NCI-H187 (cell line): Measurements from ENCODE around the gene OR56B1.

ENCODE experiments used
- DNase-seq, 2 experiments: peaks; one replicate each; lab custom pipeline; 2025; lab: John Stamatoyannopoulos, UW

OR56B1 gene

DNA sequence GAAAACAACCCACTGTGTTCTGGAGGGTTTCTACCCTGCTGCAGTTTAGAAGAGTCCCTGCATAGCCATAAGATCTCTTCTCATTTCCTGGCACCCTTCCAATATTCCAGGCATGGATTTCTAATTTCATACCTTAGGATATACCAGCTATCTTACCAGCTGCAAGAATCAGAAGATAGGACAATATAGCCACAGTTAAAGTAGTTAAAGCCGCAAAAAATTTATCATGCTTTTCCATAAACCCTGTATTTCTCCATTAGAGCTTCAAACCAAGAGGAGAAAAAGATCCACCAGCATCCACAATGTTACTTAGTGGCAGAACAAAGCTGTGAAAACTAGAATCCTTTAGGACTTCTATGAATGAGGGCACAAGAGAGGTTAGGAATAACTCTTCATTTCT is 8.6 kb upstream of the OR56B1 start:
- no peak for DNase-seq

DNA sequence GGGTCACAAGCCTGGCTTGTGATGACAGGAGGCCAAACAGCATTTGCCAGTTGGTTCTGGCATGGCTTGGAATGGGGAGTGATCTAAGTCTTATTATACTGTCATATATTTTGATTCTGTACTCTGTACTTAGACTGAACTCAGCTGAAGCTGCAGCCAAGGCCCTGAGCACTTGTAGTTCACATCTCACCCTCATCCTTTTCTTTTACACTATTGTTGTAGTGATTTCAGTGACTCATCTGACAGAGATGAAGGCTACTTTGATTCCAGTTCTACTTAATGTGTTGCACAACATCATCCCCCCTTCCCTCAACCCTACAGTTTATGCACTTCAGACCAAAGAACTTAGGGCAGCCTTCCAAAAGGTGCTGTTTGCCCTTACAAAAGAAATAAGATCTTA is 843 bp downstream of the OR56B1 start:
- DNase-seq = no peak

- no peak for DNase-seq
These were observed 1.6 kb downstream of the OR56B1 start for GRCh38 chr11:5737670-5738392.

GRCh38 chr11:5738431-5738830 is 2.2 kb downstream of the OR56B1 start:
- DNase-seq = no peak

DNA sequence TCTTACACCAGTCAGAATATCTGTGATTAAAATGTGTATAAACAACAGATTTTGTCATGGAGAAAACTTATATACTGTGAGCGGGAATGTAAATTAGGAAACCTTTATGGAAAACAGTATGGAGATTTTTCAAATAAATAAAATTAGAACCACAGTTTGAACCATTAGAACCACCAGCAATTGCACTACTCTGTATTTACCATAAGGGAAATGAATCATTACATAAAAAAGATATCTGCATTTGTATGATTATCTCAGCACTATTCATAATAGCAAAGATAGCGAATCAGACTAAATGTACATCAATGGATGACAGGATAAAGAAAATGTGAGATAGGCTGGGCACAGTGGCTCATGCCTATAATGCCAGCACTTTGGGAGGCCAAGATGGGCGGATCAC is 10.4 kb downstream of the OR56B1 start:
- DNase-seq = no peak

DNA sequence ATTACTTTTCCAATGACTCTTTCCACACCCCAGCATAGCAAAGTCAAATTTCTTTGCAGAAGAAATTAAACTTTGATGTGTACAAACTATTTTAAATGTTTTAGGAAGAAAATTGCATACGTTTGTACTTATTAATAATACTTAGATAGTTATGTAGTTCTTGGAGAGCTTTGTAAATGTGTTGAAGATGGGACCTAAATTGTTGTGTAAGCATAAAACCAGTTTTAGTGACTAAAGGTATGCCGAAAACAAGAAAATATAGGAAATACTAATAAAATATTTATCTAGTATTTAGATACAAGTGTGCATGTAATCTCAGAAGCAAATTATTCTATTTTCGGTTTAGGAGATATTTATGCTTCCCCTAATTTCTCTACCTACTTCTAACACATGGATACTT is 13.6 kb downstream of the OR56B1 start:
- DNase-seq = no peak

DNA sequence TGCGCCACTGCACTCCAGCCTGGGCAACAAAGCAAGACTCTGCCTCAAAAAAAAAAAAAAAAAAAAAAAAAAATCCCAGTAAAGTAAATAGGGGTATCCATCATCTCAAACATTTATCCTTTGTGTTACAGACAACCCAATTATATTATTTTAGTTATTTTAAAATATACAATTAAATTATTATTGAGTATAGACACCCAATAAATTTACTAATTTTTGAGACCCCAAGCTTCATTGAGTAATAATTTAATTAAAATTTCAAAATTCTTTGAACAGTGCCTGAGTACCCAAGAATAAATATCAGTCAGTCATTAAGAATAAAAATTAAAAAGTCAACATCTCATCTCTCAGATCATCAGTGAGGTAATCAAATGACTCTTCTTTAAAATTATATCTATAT is 17.7 kb downstream of the OR56B1 start, which contains the start of gene OR52N4:
Gene OR52N4, plus strand, starts transcription at position 301 of the 400 bp plus-strand sequence. CDS start 498 bp downstream, outside the sequence.
- DNase-seq = no peak

DNA sequence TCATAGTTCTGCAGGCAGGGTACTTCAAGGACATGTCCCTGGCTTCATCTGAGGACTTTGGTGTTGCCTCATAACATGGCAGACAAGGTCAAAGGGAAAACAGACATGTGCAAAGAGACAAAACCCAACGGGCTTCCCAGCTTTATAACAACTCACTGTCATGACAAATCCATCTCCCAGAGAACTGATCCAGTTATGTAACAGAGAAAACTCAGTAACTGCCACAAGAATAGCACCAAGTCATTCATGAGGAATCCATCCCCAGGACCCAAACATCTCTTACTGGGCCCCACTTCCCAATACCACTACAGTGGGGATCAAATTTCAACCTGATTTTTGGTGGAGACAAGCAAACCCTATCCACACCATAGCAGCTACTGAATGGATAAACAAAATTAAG is 30.8 kb downstream of the OR56B1 start:
- DNase-seq = no peak

GRCh38 chr11:5783255-5783654 is 47.0 kb downstream of the OR56B1 start, which contains the start of gene OR52N5:
OR52N5 (minus strand) TSS chr11:5783355; CDS start chr11:5778634, 4,721 bp downstream.
- DNase-seq = no peak
